Peyer's patch (tissue), 4 donors: ENCODE measurements around the gene KRT78.

ENCODE experiments used
- POLR2A ChIP-seq, 2 donors: fragments of 450-650 bp; IDR thresholded peaks; one replicate each; pipeline ENCODE4 v1.5.1; 2017; ENCODE audit warnings: antibody characterized with exemption in 2 of 2, mild to moderate bottlenecking in 2 of 2, moderate library complexity in 2 of 2
- TF ChIP-seq, protein P1 (sequence below), 6 experiments: fragments of 450-650 bp in 4 of 6; fragments of 200-600 bp in 2 of 6; sonication (generic) in 1 of 6; IDR thresholded peaks; one replicate each; pipeline ENCODE4 v1.5.1; 2017 to 2019; ENCODE audit warnings: antibody characterized with exemption in 6 of 6, mild to moderate bottlenecking in 3 of 6, moderate library complexity in 1 of 6

DNA sequence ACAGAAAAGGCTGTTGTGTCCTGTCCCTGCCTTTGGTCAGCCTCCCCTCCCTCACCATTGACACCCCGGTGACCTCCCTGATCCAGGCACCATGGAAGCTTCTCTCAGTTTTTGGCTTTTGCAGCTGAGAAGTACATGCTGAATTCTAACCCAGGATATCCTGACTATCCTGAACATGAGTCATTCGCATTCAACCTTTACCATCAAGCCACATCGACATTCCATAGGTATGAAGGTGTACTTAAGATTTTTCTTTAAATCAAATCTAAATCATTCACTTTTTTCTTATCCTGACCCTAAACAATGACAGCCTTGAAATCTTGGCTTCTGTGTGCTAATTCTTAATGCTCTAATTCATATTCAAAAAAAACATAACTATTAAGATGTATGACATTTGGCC is 8.7 kb upstream of the KRT78 start:
- TF ChIP-seq, protein P1, sequence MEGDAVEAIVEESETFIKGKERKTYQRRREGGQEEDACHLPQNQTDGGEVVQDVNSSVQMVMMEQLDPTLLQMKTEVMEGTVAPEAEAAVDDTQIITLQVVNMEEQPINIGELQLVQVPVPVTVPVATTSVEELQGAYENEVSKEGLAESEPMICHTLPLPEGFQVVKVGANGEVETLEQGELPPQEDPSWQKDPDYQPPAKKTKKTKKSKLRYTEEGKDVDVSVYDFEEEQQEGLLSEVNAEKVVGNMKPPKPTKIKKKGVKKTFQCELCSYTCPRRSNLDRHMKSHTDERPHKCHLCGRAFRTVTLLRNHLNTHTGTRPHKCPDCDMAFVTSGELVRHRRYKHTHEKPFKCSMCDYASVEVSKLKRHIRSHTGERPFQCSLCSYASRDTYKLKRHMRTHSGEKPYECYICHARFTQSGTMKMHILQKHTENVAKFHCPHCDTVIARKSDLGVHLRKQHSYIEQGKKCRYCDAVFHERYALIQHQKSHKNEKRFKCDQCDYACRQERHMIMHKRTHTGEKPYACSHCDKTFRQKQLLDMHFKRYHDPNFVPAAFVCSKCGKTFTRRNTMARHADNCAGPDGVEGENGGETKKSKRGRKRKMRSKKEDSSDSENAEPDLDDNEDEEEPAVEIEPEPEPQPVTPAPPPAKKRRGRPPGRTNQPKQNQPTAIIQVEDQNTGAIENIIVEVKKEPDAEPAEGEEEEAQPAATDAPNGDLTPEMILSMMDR (IDR thresholded peaks at IDR 0.05), result no peak
- TF ChIP-seq POLR2A (IDR thresholded peaks at IDR 0.05), result no peak
